Adipocyte (in vitro differentiated cells): ENCODE data around the gene ARG2.

ENCODE experiments used
- DNase-seq: peaks from one replicate; pipeline ENCODE4 v3.0.0-alpha.2; 2015; ENCODE audit warnings: low read depth
- H3K27me3 ChIP-seq: replicated peaks from 2 replicates; pipeline ENCODE4 v1.7.0; 2013; ENCODE audit warnings: mild to moderate bottlenecking, low read length, moderate library complexity; ENCODE audit not compliant: control insufficient read depth, insufficient read depth
- H3K36me3 ChIP-seq: 2 replicates; pipeline ENCODE4 v1.7.0; 2013; ENCODE audit warnings: low read length, mild to moderate bottlenecking, moderate library complexity; ENCODE audit not compliant: control insufficient read depth, insufficient read depth, severe bottlenecking
- H3K4me1 ChIP-seq: 2 replicates; pipeline ENCODE4 v1.7.0; 2013; ENCODE audit warnings: mild to moderate bottlenecking, low read length, moderate library complexity; ENCODE audit not compliant: control insufficient read depth, insufficient read depth
- H3K4me3 ChIP-seq: 2 replicates; pipeline ENCODE4 v1.7.0; 2013; ENCODE audit warnings: mild to moderate bottlenecking, low read length, moderate library complexity
- H3K9ac ChIP-seq: 2 replicates; pipeline ENCODE4 v1.7.0; 2013; ENCODE audit warnings: mild to moderate bottlenecking, low read length, moderate library complexity
- H3K9me3 ChIP-seq: 2 replicates; pipeline ENCODE4 v1.7.0; 2013; ENCODE audit warnings: mild to moderate bottlenecking, low read length, moderate library complexity; ENCODE audit not compliant: control insufficient read depth

Gene ARG2

DNA sequence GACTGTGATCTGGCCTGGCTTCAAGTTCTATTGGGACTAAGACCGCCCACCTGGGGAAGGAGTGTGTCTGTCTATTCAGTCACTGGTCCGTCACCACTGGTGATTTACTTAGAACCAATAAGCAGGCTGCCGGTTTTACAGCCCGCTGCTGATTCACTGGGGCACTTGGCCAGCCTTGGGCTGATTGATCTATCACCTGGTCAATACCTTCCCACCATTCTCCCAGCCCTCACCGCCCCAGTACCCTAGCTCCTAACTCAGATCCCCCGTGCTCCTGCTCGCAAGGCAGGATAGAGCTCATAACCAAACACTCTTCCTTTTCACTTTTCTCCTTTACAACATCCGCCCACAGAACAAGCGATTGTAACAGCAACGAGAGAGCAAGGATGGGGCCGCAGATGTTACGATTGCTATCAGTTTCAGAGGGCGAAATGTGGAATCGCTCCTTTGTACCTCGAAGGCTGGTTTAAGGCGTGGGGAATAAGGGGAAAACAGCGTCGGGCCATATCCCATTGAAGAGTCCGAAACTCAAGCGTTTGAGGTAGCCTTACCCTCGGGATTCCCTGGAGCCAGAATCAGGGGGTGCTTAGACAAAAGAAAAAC, 75.2 kb downstream of the ARG2 start:
- Histone ChIP-seq H3K27me3 (no peaks in the 10 kb centered on the region), H3K4me1 (peaks cover 19% of the 10 kb centered on the region), H3K4me3 (peak overlapping the region; percentile 91), H3K9ac (peak overlapping the region; percentile 92), H3K9me3 (no peaks in the 10 kb centered on the region), H3K36me3 (peaks cover 28% of the 10 kb centered on the region)
- DNase-seq: peak; percentile 94

DNA sequence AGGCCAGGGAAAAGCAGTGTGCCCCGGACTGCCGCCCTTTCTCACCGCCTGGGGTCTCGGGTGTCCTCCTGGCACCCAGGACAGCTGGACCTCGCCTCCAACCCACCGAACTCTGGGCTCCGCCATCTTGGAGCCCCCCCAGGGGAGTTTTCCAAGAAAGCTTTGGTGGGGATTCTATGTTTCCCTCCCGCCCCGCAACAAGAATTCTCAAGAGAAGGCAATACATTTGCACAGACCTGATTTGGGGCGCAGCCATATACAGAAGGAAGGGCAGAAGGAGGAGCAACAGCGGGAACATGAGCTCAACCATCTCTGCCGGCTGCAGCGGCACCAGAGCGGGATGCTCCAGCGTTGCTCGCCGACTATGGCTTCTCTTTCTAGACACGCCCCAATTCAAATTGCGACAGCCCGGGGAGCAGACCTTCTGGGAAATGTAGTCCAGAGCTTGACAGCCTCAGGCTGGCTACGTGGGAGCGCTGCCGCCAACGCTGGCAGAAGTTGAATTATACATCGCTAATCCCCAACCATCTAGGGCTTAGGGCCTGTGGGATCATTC, 75.8 kb downstream of the ARG2 start, which contains the start of gene RDH11:
Gene RDH11, minus strand, starts transcription at position 371 of the 556 bp plus-strand sequence. Its CDS starts 61 bp downstream, at position 310.
- Histone ChIP-seq H3K4me1 (peaks cover 19% of the 10 kb centered on the region), H3K9ac (peak within 1 kb of the TSS; percentile 92), H3K9me3 (no peaks in the 10 kb centered on the region), H3K27me3 (no peaks in the 10 kb centered on the region), H3K36me3 (peaks cover 22% of the 10 kb centered on the region), H3K4me3 (peak within 1 kb of the TSS; percentile 91)
- peak; percentile 98 for DNase-seq

DNA sequence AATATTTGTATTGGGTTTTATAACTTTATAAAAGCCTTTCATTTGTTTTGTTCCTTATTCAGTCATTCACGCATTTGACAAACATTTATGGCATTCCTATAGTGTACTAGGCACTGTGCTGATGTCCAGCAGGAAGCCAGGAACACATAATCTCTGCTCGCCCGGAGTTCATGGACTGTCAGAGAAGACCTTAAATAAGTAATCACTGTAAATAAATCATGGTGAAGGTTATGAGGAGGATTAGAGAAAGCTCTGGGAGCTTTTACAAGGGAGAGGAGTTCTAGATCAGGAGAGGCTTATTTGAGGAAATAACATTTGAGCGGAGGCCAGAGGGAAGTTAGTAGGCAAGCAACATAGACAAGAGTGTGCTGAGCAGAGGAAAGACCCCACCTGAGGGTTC, 77.3 kb downstream of the ARG2 start:
- no peaks in the 10 kb centered on the region for H3K27me3 ChIP-seq
- peaks cover 23% of the 10 kb centered on the region for H3K4me1 ChIP-seq
- H3K36me3 ChIP-seq: peaks cover 7% of the 10 kb centered on the region
- H3K9ac ChIP-seq: no peak overlapping the region
- no peak overlapping the region for H3K4me3 ChIP-seq
- no peaks in the 10 kb centered on the region for H3K9me3 ChIP-seq
- no peak for DNase-seq

DNA sequence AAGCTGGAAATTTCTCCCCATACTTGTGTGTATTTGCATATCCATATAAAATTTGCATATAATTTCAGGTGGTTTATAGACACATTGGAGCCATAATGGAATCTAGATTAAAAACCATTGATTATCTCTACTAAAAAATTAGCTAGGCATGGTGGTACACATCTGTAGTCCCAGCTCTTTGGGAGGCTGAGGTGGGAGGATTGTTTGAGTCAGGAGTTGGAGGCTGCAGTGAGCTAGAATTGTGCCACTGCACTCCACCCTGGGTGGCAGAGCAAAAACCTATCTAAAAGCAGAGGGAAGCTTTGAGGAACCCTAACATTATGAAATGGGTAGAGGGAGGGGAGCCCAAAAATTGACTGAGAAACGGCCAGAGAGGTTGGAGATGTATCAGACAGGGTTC, 78.5 kb downstream of the ARG2 start:
- no peaks in the 10 kb centered on the region for H3K9me3 ChIP-seq
- no peak overlapping the region for H3K4me3 ChIP-seq
- H3K36me3 ChIP-seq: no peaks in the 10 kb centered on the region
- no peak for DNase-seq
- no peaks in the 10 kb centered on the region for H3K27me3 ChIP-seq
- H3K4me1 ChIP-seq: peaks cover 14% of the 10 kb centered on the region
- H3K9ac ChIP-seq: no peak overlapping the region
